Endothelial cell of umbilical vein (primary cell): ENCODE results near the gene MIA. TPM values are rescaled to one million over a fixed set of nuclear protein-coding genes. Genes with fewer than 3 reads are reported as not detected.

Experiments used
- BruUV-seq: library from RNA; stranded (reverse); fragments of 400-500 nt; replicated peaks from 2 replicates; lab custom pipeline; 2021; lab: Mats Ljungman, UMichigan
- CTCF ChIA-PET: fragments of 300-600, 350-600 bp; sonication (Branson Sonifier 250); formaldehyde crosslinking; loops from one replicate; lab custom pipeline; 2021; ENCODE audit warnings: antibody characterized with exemption, inconsistent platforms; lab: Charles Lee
- POLR2A ChIA-PET: fragments of 300-600, 350-600 bp; sonication (Branson Sonifier 250); formaldehyde crosslinking; loops from one replicate; lab custom pipeline; 2021; ENCODE audit warnings: antibody characterized with exemption, inconsistent platforms; lab: Charles Lee
- DNase-seq: peaks from one replicate; pipeline ENCODE4 v3.0.0-alpha.2; 2011; ENCODE audit warnings: low read depth, low spot score
- FAIRE-seq: peaks from 2 replicates; lab custom pipeline; 2011; peaks lifted over from hg19 to GRCh38; lab: Jason Lieb, UNC
- H2AFZ ChIP-seq: 2 replicates; pipeline ENCODE4 v1.6.0; 2012; ENCODE audit warnings: low read depth, low read length, control low read depth, inconsistent platforms
- H3K27ac ChIP-seq: 2 replicates; pipeline ENCODE4 v1.5.1; 2011; ENCODE audit warnings: low read depth, mild to moderate bottlenecking, control low read depth, low read length, moderate library complexity; ENCODE audit not compliant: insufficient read depth
- H3K27me3 ChIP-seq, 2 experiments: 2 replicates each; pipeline versions ENCODE4 v1.6.0 to v1.6.1; 2011; ENCODE audit warnings: low read length in 2 of 2, mixed read lengths in 1 of 2; ENCODE audit not compliant: control insufficient read depth in 2 of 2, insufficient read depth in 2 of 2
- H3K36me3 ChIP-seq, 2 experiments: 2 replicates in 1 of 2; 3 replicates in 1 of 2; pipeline ENCODE4 v1.5.1; 2011; ENCODE audit warnings: low read length in 2 of 2, mild to moderate bottlenecking in 1 of 2, moderate library complexity in 1 of 2; ENCODE audit not compliant: control insufficient read depth in 2 of 2, insufficient read depth in 2 of 2; ENCODE audit errors: extremely low read depth in 1 of 2
- H3K4me1 ChIP-seq: 3 replicates; pipeline ENCODE4 v1.5.1; 2011; ENCODE audit warnings: mild to moderate bottlenecking, low read length; ENCODE audit not compliant: control insufficient read depth, insufficient read depth; ENCODE audit errors: extremely low read depth
- H3K4me2 ChIP-seq: 2 replicates; pipeline ENCODE4 v1.6.1; 2011; ENCODE audit warnings: low read length, control low read depth, mixed read lengths; ENCODE audit not compliant: insufficient read depth
- H3K4me3 ChIP-seq, 3 experiments: fragments of 200-600 bp in 1 of 3; sonication (generic), shearing (Covaris generic) in 1 of 3; replicated peaks in 1 of 3; 2 replicates each; pipeline ENCODE4 v1.5.1; 2011 to 2016; ENCODE audit warnings: control low read depth in 3 of 3, low read length in 3 of 3, mild to moderate bottlenecking in 2 of 3, inconsistent platforms in 1 of 3, low read depth in 1 of 3, moderate library complexity in 1 of 3; ENCODE audit not compliant: insufficient read depth in 1 of 3
- H3K79me2 ChIP-seq: 2 replicates; pipeline ENCODE4 v1.6.0; 2012; ENCODE audit warnings: low read length, inconsistent platforms; ENCODE audit not compliant: control insufficient read depth, insufficient read depth
- H3K9ac ChIP-seq: replicated peaks from 2 replicates; pipeline ENCODE3; 2011; ENCODE audit warnings: low read length, control low read depth; ENCODE audit not compliant: insufficient read depth; ENCODE audit errors: extremely low read depth
- H3K9me1 ChIP-seq: replicated peaks from 3 replicates; pipeline ENCODE4 v1.6.0; 2011; ENCODE audit warnings: mild to moderate bottlenecking, low read length; ENCODE audit not compliant: control insufficient read depth, insufficient read depth; ENCODE audit errors: extremely low read depth
- H3K9me3 ChIP-seq: replicated peaks from 2 replicates; pipeline ENCODE4 v1.5.1; 2012; ENCODE audit warnings: low read length, inconsistent platforms; ENCODE audit not compliant: control insufficient read depth, insufficient read depth
- H4K20me1 ChIP-seq: replicated peaks from 2 replicates; pipeline ENCODE3; 2011; ENCODE audit warnings: mild to moderate bottlenecking, low read length; ENCODE audit not compliant: control insufficient read depth, insufficient read depth; ENCODE audit errors: extremely low read depth
- CTCF ChIP-seq, 2 donors: IDR thresholded peaks; 1 replicate in 1 of 2; 2 replicates in 1 of 2; pipeline ENCODE4 v1.5.1; 2011; ENCODE audit warnings: low read length in 2 of 2, mild to moderate bottlenecking in 2 of 2, moderate library complexity in 2 of 2, control low read depth in 1 of 2, inconsistent platforms in 1 of 2, low read depth in 1 of 2; ENCODE audit not compliant: insufficient read depth in 1 of 2; ENCODE audit errors: extremely low read depth in 1 of 2
- EZH2 ChIP-seq: IDR thresholded peaks from 2 replicates; pipeline ENCODE4 v1.6.1; 2012; ENCODE audit warnings: borderline replicate concordance, low read depth, mild to moderate bottlenecking, moderate library complexity, low read length, inconsistent platforms; ENCODE audit not compliant: severe bottlenecking
- FOS ChIP-seq: IDR thresholded peaks from 2 replicates; pipeline ENCODE4 v1.6.1; 2011; ENCODE audit warnings: mild to moderate bottlenecking, low read length, moderate library complexity, borderline replicate concordance; ENCODE audit not compliant: insufficient read depth
- GATA2 ChIP-seq: IDR thresholded peaks from 2 replicates; pipeline ENCODE4 v1.7.0; 2011; ENCODE audit warnings: low read depth, mild to moderate bottlenecking, moderate library complexity, mixed read lengths, low read length; ENCODE audit not compliant: insufficient read length, insufficient read depth
- JUN ChIP-seq: IDR thresholded peaks from 2 replicates; pipeline ENCODE4 v1.6.1; 2011; ENCODE audit warnings: borderline replicate concordance, low read depth; ENCODE audit not compliant: insufficient read length, insufficient read depth
- MAX ChIP-seq: IDR thresholded peaks from 2 replicates; pipeline ENCODE4 v1.6.1; 2011; ENCODE audit not compliant: insufficient read depth, insufficient read length
- MYC ChIP-seq: IDR thresholded peaks from one replicate; pipeline ENCODE4 v1.6.1; 2011; ENCODE audit warnings: mild to moderate bottlenecking, low read depth, low read length
- POLR2A ChIP-seq: IDR thresholded peaks from 2 replicates; pipeline ENCODE4 v1.6.1; 2012; ENCODE audit warnings: low read depth, mild to moderate bottlenecking, control low read depth, low read length
- POLR2AphosphoS5 ChIP-seq: IDR thresholded peaks from 2 replicates; pipeline ENCODE4 v1.6.1; 2012; ENCODE audit warnings: low read depth, mild to moderate bottlenecking, control low read depth, low read length, moderate library complexity; ENCODE audit not compliant: insufficient read depth
- dilution Hi-C: fragments of 300-500 bp; cut with MboI; formaldehyde crosslinking; loops from one replicate; pipeline ENCODE4 v1.15.0; 2019; ENCODE audit warnings: low sequenced_read_pairs; ENCODE audit not compliant: extremely low pct_ligation_motif_present
- intact Hi-C: fragments of 100-400 bp; cut with micrococcal nuclease; formaldehyde crosslinking; loops from one replicate; pipeline ENCODE4 v1.10.0; 2022
- polyA plus RNA-seq, 4 experiments: library from polyadenylated mRNA; depleted of rRNA in 3 of 4; stranded (reverse) in 3 of 4; unstranded in 1 of 4; fragments of >200 nt; gene quantifications; 2 replicates each; pipeline versions ENCODE4 v1.2.1 to v1.2.3, GENCODE V29; 2011 to 2012; ENCODE audit warnings: missing spikeins in 1 of 4
- total RNA-seq: library from RNA; stranded (reverse); gene quantifications from 2 replicates; pipeline ENCODE4 v1.2.3, GENCODE V29; 2021

The MIA gene
- total and polyA plus RNA-seq, 2 donors (not counting 3 experiments of a cell fraction or from before 2014, with no cell fraction given) = 0.32 TPM; not detected in 1

- Histone ChIP-seq H4K20me1 (no peaks in the 10 kb centered on the region), H3K9me3 (no peaks in the 10 kb centered on the region)
- POLR2A ChIA-PET = no interaction called here
These were observed 32.7 kb downstream of the MIA start for GRCh38 chr19:40808021-40808325.

More at GRCh38 chr19:40808021-40808325, 32.7 kb downstream of the MIA start:
- Histone ChIP-seq H3K79me2 (peaks cover 51% of the 10 kb centered on the region), H3K4me2 (no peak overlapping the region), H3K27ac (no peak overlapping the region), H3K4me1 (peaks cover 51% of the 10 kb centered on the region), H3K36me3 (peaks cover 9 to 33% of the 10 kb centered on the region in 2 experiments), H2AFZ (no peak overlapping the region), H3K9ac (no peak overlapping the region), H3K4me3 (no peak overlapping the region), H3K27me3 (peaks cover 0 to 3% of the 10 kb centered on the region in 2 experiments), H3K9me1 (no peaks in the 10 kb centered on the region)
- intact Hi-C loops = loop anchor here (10.0 kb wide), 1 partner anchor 363 kb away; the partner anchor contains the start of gene SERTAD3
- CTCF ChIA-PET = interaction anchor here (1.9 to 3.9 kb wide), 7 partner anchors 9 to 145 kb away, joined by 5 to 70 read pairs (median 22); partner anchors contain the start of genes ACTMAP, COQ8B, EGLN2 and ITPKC
- FAIRE-seq (no peak), DNase-seq (no peak)
- TF ChIP-seq CTCF (IDR thresholded peaks at IDR 0.05; ENCODE audit: extremely low read depth in 1 of 2, insufficient read depth in 1 of 2, low read depth in 1 of 2, low read length in 2 of 2) = no peak
- no peak for TF ChIP-seq POLR2A
- TF ChIP-seq FOS = no peak
- TF ChIP-seq GATA2 = no peak
- TF ChIP-seq MAX = no peak
- no peak for TF ChIP-seq MYC
- no peak for TF ChIP-seq POLR2AphosphoS5
- TF ChIP-seq EZH2 = no peak
- TF ChIP-seq JUN = no peak
- dilution Hi-C loops = no loop called here
- TSS peak; percentile 41 for BruUV-seq
